Immature natural killer cell (primary cell): ENCODE measurements around the gene TMEM184A. TPM values are rescaled to one million over a fixed set of nuclear protein-coding genes. Genes with fewer than 3 reads are reported as not detected.

ENCODE experiments used
- DNase-seq, 3 donors: peaks; one replicate each; pipeline ENCODE4 v3.0.0; 2022; ENCODE audit warnings: mixed read lengths in 1 of 3
- H3K27ac Mint-ChIP-seq, 6 donors: one replicate each; pipeline ENCODE4 v1.8.0; 2020; ENCODE audit warnings: mixed read lengths in 6 of 6, mild to moderate bottlenecking in 5 of 6, inconsistent platforms in 4 of 6, moderate library complexity in 3 of 6
- H3K27me3 Mint-ChIP-seq, 3 donors: one replicate each; pipeline ENCODE4 v1.8.0; 2020 to 2021; ENCODE audit warnings: low read depth in 3 of 3, mild to moderate bottlenecking in 3 of 3, mixed read lengths in 3 of 3, moderate library complexity in 3 of 3, inconsistent platforms in 1 of 3
- H3K36me3 Mint-ChIP-seq, 3 donors: one replicate each; pipeline ENCODE4 v1.8.0; 2020; ENCODE audit warnings: mixed read lengths in 3 of 3, inconsistent platforms in 2 of 3, mild to moderate bottlenecking in 2 of 3
- H3K4me1 Mint-ChIP-seq, 2 donors: one replicate each; pipeline ENCODE4 v1.8.0; 2020; ENCODE audit warnings: inconsistent platforms in 2 of 2, mild to moderate bottlenecking in 2 of 2, mixed read lengths in 2 of 2, moderate library complexity in 1 of 2
- H3K4me3 Mint-ChIP-seq, 5 donors: one replicate each; pipeline ENCODE4 v1.8.0; 2020; ENCODE audit warnings: mild to moderate bottlenecking in 5 of 5, mixed read lengths in 5 of 5, inconsistent platforms in 3 of 5, moderate library complexity in 3 of 5
- H3K9me3 Mint-ChIP-seq, 6 donors: one replicate each; pipeline ENCODE4 v1.8.0; 2020; ENCODE audit warnings: mild to moderate bottlenecking in 6 of 6, mixed read lengths in 6 of 6, inconsistent platforms in 4 of 6, moderate library complexity in 3 of 6
- polyA plus RNA-seq, 3 donors: library from polyadenylated mRNA; unstranded; fragments of 300-500 nt; fragmentation: Illumina TruSeq; gene quantifications; one replicate each; pipeline ENCODE4 v1.2.3, GENCODE V29; 2021

The TMEM184A gene
- polyA plus RNA-seq, 3 donors from 2014 or later, result not detected

DNA sequence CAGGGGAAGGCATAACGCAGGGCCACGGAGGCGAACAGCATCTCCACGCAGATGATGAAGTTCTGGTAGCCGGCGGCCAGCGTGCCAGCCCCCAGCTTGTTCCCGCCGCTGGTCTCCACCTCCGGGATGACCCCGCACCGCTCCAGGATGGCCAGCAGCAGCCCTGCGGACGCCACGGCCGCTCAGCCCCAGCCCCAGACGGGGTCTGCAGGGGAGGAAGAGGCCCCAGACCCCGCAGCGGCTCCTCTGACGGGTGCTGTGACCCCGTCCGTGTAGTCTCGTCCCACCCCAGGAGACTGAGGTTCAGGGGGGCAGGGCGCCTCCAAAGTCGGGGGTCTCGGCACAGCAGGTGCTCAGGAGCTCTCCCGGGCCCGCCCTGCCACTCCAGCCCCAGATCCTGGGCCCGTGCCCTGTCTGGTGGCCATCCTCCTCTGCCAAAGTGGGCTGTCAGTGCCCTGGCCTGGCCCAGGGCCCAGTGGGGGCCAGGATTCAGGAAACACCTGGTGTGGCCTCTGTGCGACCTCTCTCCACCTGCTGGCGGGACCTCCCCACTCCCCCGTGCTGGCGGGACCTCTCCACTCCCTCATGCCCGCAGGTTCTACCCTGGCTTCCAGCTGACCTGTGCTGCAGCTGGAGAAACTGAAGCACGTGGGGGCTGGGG is 8.1 kb downstream of the TMEM184A start:
- H3K27ac Mint-ChIP-seq, result no peak overlapping the region
- no peaks in the 10 kb centered on the region for H3K36me3 Mint-ChIP-seq
- no peak overlapping the region for H3K4me3 Mint-ChIP-seq
- H3K9me3 Mint-ChIP-seq, result no peaks in the 10 kb centered on the region
- peaks cover 2 to 8% (median 5%) of the 10 kb centered on the region in 3 donors for H3K27me3 Mint-ChIP-seq
- DNase-seq, result no peak
- H3K4me1 Mint-ChIP-seq, result no peaks in the 10 kb centered on the region

DNA sequence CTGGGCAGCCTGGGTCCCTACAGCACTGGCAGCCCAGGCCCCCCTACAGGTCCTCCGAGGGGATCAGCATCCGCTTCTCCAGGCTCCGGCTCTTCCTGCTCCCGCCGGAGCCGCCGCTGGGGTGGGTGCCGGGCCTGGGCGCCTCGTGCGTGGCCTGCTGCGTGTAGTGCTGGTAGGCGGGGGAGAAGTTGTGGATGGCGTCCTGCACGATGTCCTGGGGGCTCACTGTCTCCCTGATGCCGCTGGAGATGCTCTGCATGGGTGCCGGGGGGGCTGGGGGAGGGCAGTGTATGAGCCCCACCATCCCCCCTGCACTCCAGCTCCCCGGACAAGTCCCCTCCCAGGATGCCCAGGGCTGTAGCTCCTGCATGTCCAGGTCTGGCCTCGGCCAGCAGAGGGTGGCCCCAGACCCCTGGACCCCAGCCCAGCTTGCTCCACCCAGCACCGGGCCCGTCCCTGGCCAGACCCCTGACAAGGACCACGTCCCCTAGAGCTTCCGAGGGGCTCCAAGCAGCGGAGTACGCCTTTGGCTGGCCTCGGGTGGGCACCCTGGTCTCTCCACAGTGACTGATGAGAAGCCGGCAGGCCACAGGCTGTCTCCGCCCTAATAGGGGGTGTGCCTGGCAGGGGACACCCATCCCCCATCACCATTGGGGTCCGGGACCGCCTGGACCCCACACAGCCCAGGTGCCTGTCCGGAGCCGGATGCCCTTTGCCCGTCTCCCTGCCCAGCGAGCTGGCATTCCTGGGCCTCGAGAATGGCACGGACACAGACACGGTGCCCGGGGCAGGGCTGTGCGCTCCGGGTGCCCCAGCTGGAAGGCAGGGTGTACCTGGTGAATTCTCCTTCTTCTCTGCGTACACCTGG is 8.9 kb downstream of the TMEM184A start:
- H3K9me3 Mint-ChIP-seq, result no peaks in the 10 kb centered on the region
- no peak overlapping the region for H3K4me3 Mint-ChIP-seq

DNA sequence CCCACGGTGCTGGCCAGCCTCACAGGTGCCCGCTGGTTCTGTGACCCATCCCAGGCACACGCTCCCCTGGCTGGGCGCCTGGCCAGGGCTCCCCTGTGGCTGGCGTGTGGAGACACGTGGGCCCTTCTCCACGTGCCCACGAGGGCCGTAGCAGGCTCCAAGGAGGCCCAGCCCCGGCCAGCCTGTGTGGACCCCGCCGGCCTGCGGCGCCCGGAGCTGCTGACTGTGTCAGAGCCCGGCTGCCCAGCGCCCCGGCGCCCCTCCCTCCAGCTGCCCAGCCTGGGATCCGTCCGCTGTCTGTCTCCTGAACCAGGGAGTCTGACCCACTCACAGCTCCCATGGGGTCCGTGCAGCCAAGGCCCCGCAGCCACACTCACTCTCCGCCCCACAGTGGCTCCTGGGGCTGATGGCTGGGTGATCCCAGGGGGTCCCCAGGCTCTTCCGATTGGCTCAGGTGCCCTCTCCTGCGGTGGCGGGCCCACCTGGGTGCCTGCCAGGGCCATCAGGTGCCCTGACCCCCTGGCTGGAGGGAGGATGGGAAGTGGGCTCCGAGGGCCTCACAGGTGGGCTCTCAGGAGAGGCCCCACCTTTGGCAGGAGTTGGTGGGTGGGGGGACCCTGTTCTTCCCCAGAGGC is 9.6 kb downstream of the TMEM184A start:
- Mint-ChIP-seq H3K27me3 (peaks cover 4 to 10% (median 5%) of the 10 kb centered on the region in 3 donors), H3K4me3 (no peak overlapping the region), H3K27ac (no peak overlapping the region)

More for the DNA sequence above, 8.9 kb downstream of the TMEM184A start:
- no peaks in the 10 kb centered on the region for H3K4me1 Mint-ChIP-seq
- H3K27ac Mint-ChIP-seq, result no peak overlapping the region
- DNase-seq, result no peak
- H3K27me3 Mint-ChIP-seq, result peaks cover 2 to 10% (median 5%) of the 10 kb centered on the region in 3 donors
- H3K36me3 Mint-ChIP-seq, result no peaks in the 10 kb centered on the region

DNA sequence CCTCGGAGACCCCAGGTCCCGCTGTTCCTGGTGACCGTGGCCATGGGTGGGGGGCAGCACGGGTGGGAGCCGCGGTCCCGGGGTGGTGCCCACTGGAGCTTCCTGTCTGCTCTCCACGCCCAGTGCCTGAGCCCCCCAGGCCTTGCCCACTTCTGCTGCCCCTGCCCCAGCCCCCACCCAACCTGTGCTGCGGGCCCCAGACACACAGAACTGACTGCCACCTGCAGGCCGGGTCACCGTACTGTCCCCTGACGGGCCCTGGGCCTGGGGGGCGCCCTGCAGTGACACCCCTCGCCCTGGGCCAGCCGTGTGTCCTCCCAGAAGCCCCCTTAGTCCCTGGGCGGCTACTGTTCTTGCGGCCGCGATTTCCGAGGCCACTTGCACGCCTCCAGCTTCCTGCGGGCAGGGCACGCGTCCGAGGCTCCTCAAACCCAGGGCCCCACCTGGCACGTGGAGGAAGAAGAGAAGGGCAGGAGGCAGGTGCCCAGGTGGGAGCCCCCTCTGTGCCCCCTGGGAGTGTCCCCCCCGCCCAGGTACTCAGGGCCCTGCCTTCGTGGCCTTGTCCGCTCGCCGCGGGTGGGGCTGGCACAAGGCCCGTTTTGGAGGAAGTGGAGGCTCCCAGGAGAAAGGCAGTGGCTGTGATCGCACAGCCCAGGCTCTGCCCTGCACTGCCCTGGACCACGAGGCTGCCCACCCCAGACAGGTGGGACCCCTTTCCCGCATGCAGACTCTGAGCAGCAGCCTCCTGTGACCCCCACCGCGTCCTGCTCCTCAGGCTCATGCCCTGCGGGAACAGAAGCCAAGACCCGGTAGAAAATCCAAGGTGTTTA is 10.4 kb downstream of the TMEM184A start:
- Mint-ChIP-seq H3K4me1 (no peaks in the 10 kb centered on the region), H3K36me3 (no peaks in the 10 kb centered on the region), H3K27ac (no peak overlapping the region), H3K9me3 (no peaks in the 10 kb centered on the region), H3K4me3 (no peak overlapping the region), H3K27me3 (peaks cover 5 to 14% (median 5%) of the 10 kb centered on the region in 3 donors)
- DNase-seq, result no peak

More for the DNA sequence above, 9.6 kb downstream of the TMEM184A start:
- H3K36me3 Mint-ChIP-seq, result no peaks in the 10 kb centered on the region
- DNase-seq, result no peak
- H3K4me1 Mint-ChIP-seq, result no peaks in the 10 kb centered on the region
- H3K9me3 Mint-ChIP-seq, result no peaks in the 10 kb centered on the region

DNA sequence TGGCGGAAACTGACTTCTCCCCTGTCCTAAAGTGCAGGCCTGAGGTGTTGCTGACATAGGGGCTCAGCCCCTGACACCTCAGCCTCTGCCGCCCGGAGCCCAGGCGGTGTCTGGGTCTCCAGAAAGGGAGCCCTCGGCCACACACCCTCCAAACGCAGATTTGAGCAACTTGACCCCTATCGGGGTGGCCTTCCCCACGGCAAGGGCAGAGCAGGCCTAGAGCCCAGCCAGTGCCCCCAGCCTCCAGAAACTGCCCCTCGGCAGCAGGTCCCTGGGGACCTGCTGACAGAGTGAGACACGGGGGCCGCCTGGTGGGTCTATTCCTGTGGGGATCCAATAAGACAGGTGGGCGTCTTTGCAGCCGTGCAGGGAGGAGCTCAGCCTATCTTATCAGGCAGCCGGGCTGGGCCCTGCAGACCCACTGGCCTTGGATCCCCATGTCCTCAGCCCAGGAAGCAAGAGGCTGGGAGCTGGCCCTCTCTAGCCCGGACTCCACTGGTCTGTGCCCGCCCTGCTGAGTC is 11.0 kb downstream of the TMEM184A start:
- H3K27ac Mint-ChIP-seq, result peak overlapping the region in 1 of 6 donors; percentile 17
- H3K4me3 Mint-ChIP-seq, result no peak overlapping the region

DNA sequence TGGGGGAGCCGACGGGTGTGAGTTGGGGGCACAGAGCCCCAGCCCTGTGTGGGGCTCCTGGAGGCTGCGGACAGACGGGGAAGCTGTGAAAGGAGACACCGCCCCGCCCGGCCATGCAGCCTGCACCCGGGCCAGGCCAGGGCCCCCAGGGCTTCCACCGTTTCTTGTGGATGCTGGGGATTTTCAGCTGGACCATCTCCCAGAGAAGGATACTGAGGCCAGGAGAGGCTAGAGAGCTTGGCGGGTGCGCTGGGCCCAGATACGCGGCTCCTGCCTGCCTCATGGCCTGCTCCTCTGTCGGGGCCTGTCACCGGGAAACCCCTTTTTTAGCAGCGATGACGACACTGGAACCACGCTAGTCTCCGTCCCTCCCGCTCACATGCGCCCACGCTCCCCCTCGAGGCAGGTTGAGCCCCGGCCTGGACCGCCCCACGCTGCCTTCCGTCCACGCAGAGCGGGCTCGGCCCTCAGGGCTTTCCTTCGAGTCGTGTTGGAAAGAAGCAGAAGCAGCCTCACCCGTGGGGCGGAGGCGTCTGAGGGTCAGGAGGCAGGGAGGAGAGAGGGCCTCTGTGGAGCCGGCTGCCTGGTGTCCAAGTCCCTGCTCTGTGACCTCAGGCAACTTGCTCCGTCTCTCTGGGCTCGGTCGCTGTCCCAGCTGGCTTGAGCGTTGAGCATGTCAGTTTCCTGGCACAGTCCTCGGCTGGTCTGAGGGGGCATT is 11.7 kb downstream of the TMEM184A start:
- Mint-ChIP-seq H3K4me3 (no peak overlapping the region), H3K27me3 (peaks cover 5 to 17% (median 5%) of the 10 kb centered on the region in 3 donors), H3K4me1 (no peaks in the 10 kb centered on the region), H3K36me3 (no peaks in the 10 kb centered on the region), H3K27ac (no peak overlapping the region), H3K9me3 (no peaks in the 10 kb centered on the region)
- no peak for DNase-seq

More for the DNA sequence above, 11.0 kb downstream of the TMEM184A start:
- no peaks in the 10 kb centered on the region for H3K4me1 Mint-ChIP-seq
- DNase-seq, result no peak
- H3K9me3 Mint-ChIP-seq, result no peaks in the 10 kb centered on the region
- H3K27me3 Mint-ChIP-seq, result peaks cover 5 to 17% (median 5%) of the 10 kb centered on the region in 3 donors
- H3K36me3 Mint-ChIP-seq, result no peaks in the 10 kb centered on the region

DNA sequence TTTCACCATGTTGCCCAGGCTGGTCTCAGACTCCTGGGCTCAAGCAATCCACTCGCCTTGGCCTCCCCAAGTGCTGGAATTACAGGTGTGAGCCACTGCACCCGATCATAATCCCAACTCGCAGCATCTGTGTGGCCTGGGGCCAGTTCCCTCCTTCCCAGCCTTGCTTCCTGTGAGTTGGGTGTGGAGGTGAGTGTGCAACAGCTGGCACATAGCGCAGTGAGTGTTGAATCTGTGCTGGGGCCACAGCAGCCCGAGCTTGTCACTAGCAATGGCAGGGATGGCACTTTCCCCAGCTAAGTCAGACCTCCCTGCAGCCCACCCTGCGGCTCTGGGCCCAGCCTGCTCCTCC is 12.2 kb downstream of the TMEM184A start:
- H3K9me3 Mint-ChIP-seq, result no peaks in the 10 kb centered on the region
- no peak overlapping the region for H3K27ac Mint-ChIP-seq
- no peak for DNase-seq
- H3K4me3 Mint-ChIP-seq, result no peak overlapping the region
- H3K4me1 Mint-ChIP-seq, result no peaks in the 10 kb centered on the region
- H3K36me3 Mint-ChIP-seq, result no peaks in the 10 kb centered on the region
- H3K27me3 Mint-ChIP-seq, result peaks cover 2 to 14% (median 5%) of the 10 kb centered on the region in 3 donors

DNA sequence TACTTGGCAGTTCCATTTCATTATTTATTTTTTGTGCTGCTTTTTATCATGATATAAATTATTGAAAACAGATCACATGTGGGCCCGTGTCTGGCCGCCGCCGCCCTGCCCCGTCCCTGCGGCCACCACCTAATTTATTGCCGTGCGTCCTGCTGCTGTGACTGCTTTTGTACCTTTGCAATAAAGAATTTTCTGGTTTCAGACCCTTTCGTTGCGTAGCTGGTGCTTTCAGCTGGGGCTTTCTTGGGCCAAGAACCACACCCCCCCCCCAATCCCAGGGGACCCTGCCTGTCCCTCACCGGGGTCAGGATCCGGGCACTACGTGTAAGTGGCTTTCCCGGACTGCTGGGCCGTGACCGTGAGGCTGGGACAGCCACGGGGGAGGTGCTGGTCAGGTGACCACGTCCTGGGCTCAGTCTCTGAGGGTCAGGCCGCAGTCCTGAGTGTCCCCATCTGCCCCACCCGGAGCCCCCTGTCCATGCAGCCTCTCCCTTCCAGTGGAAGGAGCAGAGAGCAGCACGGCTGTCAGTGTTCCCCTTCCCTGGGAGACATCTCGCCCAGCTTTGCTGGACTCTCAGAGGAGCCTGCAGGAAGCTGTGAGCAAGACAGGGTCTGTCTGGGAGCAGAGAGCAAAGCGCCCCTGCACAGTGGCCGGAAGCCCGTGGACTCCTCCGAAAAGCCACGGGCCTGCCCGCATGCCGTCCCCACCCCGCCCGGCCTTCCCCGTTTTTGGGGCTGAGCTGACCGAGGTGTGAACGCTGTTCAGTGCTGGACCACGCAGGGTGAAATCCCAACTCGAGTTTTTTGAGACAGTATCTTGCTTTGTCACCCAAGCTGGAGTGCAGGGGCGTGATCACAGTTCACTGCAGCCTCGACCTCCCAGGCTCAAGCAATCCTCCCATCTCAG is 12.9 kb downstream of the TMEM184A start:
- DNase-seq, result no peak
- Mint-ChIP-seq H3K4me3 (no peak overlapping the region), H3K9me3 (no peaks in the 10 kb centered on the region), H3K27me3 (peaks cover 2 to 14% (median 4%) of the 10 kb centered on the region in 3 donors), H3K4me1 (no peaks in the 10 kb centered on the region), H3K36me3 (no peaks in the 10 kb centered on the region), H3K27ac (peak overlapping the region in 1 of 6 donors; percentile 23)

DNA sequence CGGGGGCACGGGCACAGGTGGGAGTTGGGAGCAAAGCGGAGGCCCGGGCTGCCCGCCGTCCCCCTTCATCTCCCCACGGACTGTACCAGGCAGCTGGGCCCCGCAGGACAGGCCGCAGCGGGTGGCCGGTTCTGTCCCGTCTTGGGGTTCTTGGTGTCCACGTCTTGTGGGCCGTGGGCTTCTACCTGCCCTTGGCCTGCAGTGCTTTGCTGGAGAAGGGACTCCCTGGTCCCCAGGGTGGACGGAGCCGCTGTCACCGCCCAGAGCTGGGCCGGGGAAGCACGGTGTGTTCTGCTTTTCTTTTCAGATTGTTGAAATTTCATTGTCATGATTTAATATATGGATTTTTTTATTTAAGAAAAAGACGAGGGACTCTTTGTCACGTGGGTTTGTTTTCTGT is 13.7 kb downstream of the TMEM184A start:
- H3K4me1 Mint-ChIP-seq, result peaks cover 0 to 2% of the 10 kb centered on the region in 2 donors
- no peak overlapping the region for H3K4me3 Mint-ChIP-seq
- no peaks in the 10 kb centered on the region for H3K9me3 Mint-ChIP-seq
- H3K36me3 Mint-ChIP-seq, result no peaks in the 10 kb centered on the region
- peaks cover 2 to 17% (median 7%) of the 10 kb centered on the region in 3 donors for H3K27me3 Mint-ChIP-seq
- DNase-seq, result no peak
- no peak overlapping the region for H3K27ac Mint-ChIP-seq

DNA sequence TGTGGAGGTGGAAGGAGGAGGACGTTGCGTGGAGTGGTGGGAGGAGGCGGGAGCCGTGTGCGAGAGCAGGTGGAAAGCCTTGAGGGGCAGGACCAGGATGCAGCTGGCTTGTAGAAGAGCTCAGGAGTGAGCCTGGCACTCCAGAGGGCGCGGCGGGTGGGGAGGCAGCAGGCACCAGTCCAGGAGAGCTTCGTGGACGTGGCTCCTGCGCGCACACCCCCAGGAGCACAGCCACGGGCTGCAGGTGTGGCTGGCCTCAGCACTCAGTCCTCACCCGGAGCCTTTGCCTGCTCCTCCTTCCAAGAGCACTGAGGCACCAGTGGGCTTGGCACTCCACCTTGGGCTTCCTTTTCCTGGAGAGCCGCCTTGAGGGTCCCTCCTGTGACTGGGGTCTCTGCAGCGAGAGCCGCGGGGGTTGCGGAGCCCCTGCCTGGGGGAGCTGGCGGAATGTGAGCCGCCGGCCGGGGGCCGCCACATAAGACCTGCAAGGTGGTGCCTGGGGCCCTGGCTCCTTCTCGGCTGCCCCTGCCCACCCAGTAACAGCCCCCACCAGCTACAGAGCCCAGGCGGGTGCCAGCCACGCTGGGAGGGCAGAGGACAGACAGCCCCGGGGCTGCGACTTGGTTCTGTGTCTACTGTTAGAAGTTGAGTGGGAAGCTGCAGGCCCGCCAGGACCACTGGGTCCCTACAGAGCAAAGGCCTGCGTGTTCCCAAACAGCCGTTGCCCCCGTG is 14.4 kb downstream of the TMEM184A start:
- Mint-ChIP-seq H3K27me3 (peaks cover 2 to 17% (median 7%) of the 10 kb centered on the region in 3 donors), H3K27ac (no peak overlapping the region), H3K9me3 (no peaks in the 10 kb centered on the region), H3K36me3 (no peaks in the 10 kb centered on the region), H3K4me3 (no peak overlapping the region), H3K4me1 (peaks cover 2% of the 10 kb centered on the region in 2 donors)
- DNase-seq, result no peak

DNA sequence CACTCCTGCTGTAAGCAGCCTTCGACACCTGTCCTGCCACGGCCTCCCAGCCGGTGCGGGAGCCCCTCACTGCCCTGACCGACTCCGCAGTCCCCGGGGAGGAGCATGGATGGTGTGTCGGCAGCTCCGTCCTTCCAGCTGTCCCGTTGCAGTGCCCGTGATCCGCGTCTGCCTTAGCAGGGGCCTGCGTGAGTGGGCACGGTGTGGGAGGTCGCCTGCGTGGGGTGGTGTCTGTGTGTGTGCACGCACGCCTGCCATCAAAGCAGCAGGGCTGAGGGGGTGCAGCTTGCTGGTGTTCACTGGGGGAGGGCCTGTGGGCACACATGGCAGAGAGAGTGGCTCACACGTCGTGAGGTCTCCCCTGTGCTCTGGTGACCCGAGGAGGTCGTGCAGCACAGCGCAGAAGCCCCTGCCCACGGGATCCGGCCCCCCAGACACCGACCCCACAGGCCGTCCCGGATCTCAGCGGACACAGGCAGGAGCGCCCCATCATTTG is 15.2 kb downstream of the TMEM184A start:
- no peaks in the 10 kb centered on the region for H3K9me3 Mint-ChIP-seq
- no peak overlapping the region for H3K27ac Mint-ChIP-seq
- no peak for DNase-seq
- no peaks in the 10 kb centered on the region for H3K36me3 Mint-ChIP-seq
- no peak overlapping the region for H3K4me3 Mint-ChIP-seq
- H3K4me1 Mint-ChIP-seq, result peaks cover 6% of the 10 kb centered on the region in 2 donors
- H3K27me3 Mint-ChIP-seq, result peaks cover under 1 to 19% (median 8%) of the 10 kb centered on the region in 3 donors
